Esophagus squamous epithelium (tissue), 4 donors: ENCODE measurements around the gene EPAS1.

ENCODE experiments used
- CTCF ChIP-seq, 6 experiments: fragments of 450-650 bp in 4 of 6; fragments of 200-600 bp in 2 of 6; sonication (generic) in 2 of 6; IDR thresholded peaks; one replicate each; pipeline ENCODE4 v1.5.1; 2016 to 2019; ENCODE audit warnings: antibody characterized with exemption in 6 of 6, mild to moderate bottlenecking in 4 of 6, moderate library complexity in 4 of 6
- POLR2A ChIP-seq, 4 donors: fragments of 450-650 bp; IDR thresholded peaks; one replicate each; pipeline ENCODE4 v1.6.1; 2017; ENCODE audit warnings: antibody characterized with exemption in 4 of 4, mild to moderate bottlenecking in 4 of 4, moderate library complexity in 3 of 4

DNA sequence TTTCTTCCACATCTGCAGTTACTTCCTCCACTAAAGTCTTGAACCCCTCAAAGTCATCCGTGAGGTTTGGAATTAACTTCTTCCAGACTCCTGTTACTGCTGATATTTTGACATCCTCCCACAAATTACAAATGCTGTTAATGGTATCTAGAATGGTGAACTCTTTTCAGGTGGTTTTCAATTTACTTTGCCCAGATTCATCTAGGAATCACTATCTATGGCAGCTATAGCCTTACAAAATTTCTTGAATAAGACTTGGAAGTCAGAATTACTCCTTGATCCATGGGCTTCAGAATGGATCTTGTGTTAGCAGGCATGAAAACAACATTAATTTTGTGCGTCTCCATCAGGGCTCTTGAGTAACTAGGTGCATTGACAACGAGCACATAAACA lies 19.9 kb downstream of the EPAS1 start:
- TF ChIP-seq CTCF (IDR thresholded peaks at IDR 0.05) (no peak), POLR2A (IDR thresholded peaks at IDR 0.05) (no peak)
